A673 (cell line): ENCODE measurements around the gene SLC35G6.

Source experiments
- EZH2 ChIP-seq: fragments of 200-600 bp; sonication (generic); IDR thresholded peaks from 2 replicates; pipeline ENCODE4 v1.6.1; 2017; ENCODE audit warnings: borderline replicate concordance, low read depth, mild to moderate bottlenecking, mixed read lengths, antibody characterized with exemption, low read length; ENCODE audit not compliant: poor library complexity, severe bottlenecking
- TF ChIP-seq, protein P1 (sequence below): fragments of 300-800, 200-600 bp; sonication (generic); conservative IDR thresholded peaks from 2 replicates; pipeline ENCODE4 v1.5.1; 2017; ENCODE audit warnings: low read depth, mild to moderate bottlenecking, antibody characterized with exemption, low read length, moderate library complexity, mixed read lengths

DNA sequence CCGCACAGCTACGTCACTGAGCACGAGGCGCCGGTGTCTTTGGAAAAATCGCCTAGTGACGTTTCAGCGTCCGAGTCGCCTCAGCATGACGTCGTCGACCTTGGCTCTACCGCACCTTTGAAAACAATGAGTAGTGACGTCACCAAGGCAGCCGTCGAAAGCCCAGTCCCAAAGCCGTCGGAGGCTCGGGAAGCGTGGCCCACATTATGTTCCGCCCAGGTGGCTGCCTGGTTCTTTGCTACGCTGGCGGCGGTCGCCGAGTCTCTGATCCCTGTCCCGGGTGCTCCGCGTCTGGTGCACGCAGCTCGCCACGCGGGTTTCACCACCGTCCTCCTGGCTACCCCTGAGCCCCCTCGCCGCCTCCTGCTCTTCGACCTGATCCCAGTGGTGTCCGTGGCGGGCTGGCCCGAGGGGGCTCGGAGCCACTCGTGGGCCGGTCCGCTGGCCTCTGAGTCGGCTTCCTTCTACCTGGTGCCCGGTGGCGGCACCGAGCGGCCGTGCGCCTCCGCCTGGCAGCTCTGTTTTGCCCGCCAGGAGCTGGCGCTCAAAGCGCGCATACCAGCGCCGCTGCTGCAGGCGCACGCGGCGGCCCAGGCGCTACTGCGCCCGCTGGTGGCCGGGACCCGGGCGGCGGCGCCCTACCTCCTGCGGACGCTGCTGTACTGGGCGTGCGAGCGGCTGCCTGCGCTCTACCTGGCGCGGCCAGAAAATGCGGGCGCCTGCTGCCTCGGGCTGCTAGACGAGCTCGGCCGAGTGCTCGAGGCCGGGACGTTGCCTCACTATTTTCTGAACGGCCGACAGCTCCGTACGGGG lies 44.5 kb upstream of the SLC35G6 start:
- TF ChIP-seq, protein P1, sequence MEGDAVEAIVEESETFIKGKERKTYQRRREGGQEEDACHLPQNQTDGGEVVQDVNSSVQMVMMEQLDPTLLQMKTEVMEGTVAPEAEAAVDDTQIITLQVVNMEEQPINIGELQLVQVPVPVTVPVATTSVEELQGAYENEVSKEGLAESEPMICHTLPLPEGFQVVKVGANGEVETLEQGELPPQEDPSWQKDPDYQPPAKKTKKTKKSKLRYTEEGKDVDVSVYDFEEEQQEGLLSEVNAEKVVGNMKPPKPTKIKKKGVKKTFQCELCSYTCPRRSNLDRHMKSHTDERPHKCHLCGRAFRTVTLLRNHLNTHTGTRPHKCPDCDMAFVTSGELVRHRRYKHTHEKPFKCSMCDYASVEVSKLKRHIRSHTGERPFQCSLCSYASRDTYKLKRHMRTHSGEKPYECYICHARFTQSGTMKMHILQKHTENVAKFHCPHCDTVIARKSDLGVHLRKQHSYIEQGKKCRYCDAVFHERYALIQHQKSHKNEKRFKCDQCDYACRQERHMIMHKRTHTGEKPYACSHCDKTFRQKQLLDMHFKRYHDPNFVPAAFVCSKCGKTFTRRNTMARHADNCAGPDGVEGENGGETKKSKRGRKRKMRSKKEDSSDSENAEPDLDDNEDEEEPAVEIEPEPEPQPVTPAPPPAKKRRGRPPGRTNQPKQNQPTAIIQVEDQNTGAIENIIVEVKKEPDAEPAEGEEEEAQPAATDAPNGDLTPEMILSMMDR = peak; percentile 70
- TF ChIP-seq EZH2 = no peak
